Measurements from ENCODE around the gene FAM184A.
"Not testable (repeated sequence)": the region's sequence is repeated elsewhere in the genome, so short reads cannot be mapped to it uniquely, and the experiment has no call there.

Gene FAM184A

GRCh38 chr6:119097815-119098361 lies 19.4 kb upstream of the FAM184A start:
- not testable (repeated sequence) for DNase-seq

GRCh38 chr6:119096721-119097565 lies 18.5 kb upstream of the FAM184A start:
- DNase-seq, result no peak

GRCh38 chr6:119090256-119090655 lies 11.8 kb upstream of the FAM184A start:
- DNase-seq, result no peak

- no peak for DNase-seq
These were observed 6.3 kb upstream of the FAM184A start for GRCh38 chr6:119084784-119085183.

GRCh38 chr6:119083007-119083406 lies 4.5 kb upstream of the FAM184A start:
- DNase-seq, result no peak

GRCh38 chr6:119079283-119079809 lies 882 bp upstream of the FAM184A start:
- DNase-seq, result peak; percentile 39

- peak; percentile 55 for DNase-seq
These were observed 655 bp downstream of the FAM184A start for GRCh38 chr6:119077643-119078375.

- DNase-seq, result no peak
These were observed 1.1 kb downstream of the FAM184A start for GRCh38 chr6:119077391-119077642.

- no peak for DNase-seq
These were observed 1.7 kb downstream of the FAM184A start for GRCh38 chr6:119076576-119077390.

- no peak for DNase-seq
These were observed 2.3 kb downstream of the FAM184A start for GRCh38 chr6:119076173-119076572.

GRCh38 chr6:119075200-119075981 lies 3.1 kb downstream of the FAM184A start:
- DNase-seq, result no peak

- no peak for DNase-seq
These were observed 5.0 kb downstream of the FAM184A start for GRCh38 chr6:119073307-119074051.

- no peak for DNase-seq
These were observed 6.9 kb downstream of the FAM184A start for GRCh38 chr6:119071576-119071975.

- DNase-seq, result no peak
These were observed 11.4 kb downstream of the FAM184A start for GRCh38 chr6:119067091-119067490.

GRCh38 chr6:119066517-119066916 lies 11.9 kb downstream of the FAM184A start:
- DNase-seq, result no peak

- no peak for DNase-seq
These were observed 12.5 kb downstream of the FAM184A start for GRCh38 chr6:119065955-119066354.

GRCh38 chr6:119065382-119065781 lies 13.1 kb downstream of the FAM184A start:
- DNase-seq, result no peak

GRCh38 chr6:119063491-119063890 lies 15.0 kb downstream of the FAM184A start:
- DNase-seq, result no peak

GRCh38 chr6:119061215-119061614 lies 17.2 kb downstream of the FAM184A start:
- DNase-seq, result no peak

GRCh38 chr6:119060255-119060907 lies 18.1 kb downstream of the FAM184A start:
- no peak for DNase-seq

GRCh38 chr6:119055069-119055468 lies 23.4 kb downstream of the FAM184A start:
- no peak for DNase-seq

Measured in NCI-H1105 (cell line).